GM18868 (cell line): Measurements from ENCODE around the gene EDIL3.

Experiments used
- ATAC-seq: cut with Tn5 transposase; IDR thresholded peaks from one replicate; pipeline ENCODE4 v1.9.1; 2021; ENCODE audit warnings: mild to moderate bottlenecking, moderate library complexity; ENCODE audit not compliant: unreplicated experiment

EDIL3 gene

DNA sequence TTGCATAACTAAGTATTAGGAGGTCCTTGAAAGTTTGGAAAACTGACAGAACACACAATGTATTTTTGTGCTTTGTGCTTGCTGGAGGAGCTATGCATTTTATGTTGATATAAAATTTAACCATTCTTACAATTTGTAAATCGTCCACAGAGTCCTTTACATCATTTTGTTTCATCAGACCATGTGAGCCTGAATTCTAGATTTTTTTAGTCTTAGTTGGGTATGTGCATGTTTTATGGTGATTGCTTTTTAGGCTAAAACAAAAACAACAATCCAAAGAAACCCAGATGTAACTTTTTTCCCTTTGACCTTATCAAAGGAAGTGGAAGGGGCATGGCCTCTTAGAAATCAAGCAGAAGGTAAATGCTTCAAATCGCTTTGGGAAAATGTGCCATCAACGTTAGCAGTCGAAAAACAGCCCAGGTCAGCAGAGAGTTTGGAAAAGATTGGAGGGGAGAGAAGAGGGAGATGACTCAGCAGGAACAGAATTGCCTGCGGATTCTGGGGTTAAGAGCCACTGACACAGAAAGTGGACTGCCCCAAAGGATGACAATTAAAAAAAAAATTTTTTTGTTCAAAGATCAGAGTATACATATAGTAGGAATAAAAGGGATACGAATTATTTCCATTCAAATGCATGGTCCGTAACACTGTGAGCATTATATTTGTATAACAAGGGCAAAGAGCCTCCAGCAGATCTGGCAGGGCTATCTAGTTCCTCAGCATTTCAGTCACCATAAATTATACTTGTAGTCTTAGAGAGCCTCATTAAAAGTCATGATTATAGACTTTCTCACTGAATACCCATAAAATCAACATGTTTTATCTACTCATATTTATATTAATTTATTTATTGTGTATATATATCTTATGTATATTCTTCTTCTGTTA is 410.5 kb downstream of the EDIL3 start:
- no peak for ATAC-seq

DNA sequence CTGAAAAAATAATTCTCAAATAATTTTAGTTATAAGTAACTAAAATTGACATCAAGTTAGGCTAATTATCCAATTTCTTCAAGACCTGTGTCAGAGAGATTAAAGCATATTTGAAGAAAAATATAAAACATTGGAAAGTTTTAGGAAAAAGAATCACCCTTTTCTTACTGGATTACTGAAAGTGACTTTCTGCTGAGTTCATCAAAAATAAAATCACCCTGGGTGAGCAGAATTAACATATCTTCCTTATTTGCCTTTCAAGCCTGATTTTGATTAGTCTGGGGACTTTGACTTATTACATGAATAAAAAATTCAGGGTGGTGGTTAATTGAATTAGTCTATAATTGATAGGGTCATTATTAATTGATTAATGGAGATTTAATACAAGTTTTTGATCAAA is 411.8 kb downstream of the EDIL3 start:
- no peak for ATAC-seq

DNA sequence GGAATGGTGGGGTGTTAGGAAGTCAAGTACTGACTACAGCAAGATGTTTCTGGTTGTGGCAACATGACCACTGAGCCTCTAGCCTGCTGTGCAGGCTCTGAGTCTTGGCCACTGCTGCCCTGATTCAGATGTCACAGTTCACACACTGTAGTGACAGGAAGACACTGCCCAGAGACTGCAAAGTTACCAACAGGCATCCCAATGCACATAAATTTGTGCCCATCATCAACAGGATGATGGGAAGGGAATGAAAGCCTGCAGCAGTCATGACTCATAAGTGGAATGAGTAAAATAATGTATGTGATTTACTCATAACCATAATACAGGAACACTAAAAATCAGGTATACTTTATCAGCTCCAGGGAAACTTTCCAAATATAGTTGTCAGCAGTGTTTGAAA is 412.4 kb downstream of the EDIL3 start:
- no peak for ATAC-seq

DNA sequence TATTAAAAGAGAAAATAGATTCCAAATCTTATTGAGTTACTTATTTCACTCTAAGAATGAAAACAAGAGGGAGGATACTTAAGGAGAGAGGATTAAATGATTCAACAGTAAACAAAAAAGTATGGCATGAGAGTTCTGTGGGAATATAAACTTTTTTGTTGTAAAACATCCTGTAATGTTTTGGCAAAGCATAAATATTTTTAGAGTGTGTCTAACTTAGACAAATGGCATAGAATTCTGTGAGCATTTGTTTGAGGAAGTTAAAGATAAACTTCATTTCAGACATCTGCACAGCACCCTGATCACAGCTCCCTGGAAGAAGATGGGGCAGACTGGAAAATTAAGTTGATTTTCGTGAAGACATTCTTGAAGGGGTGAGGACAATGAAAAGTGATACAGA is 417.3 kb downstream of the EDIL3 start:
- ATAC-seq, result no peak

DNA sequence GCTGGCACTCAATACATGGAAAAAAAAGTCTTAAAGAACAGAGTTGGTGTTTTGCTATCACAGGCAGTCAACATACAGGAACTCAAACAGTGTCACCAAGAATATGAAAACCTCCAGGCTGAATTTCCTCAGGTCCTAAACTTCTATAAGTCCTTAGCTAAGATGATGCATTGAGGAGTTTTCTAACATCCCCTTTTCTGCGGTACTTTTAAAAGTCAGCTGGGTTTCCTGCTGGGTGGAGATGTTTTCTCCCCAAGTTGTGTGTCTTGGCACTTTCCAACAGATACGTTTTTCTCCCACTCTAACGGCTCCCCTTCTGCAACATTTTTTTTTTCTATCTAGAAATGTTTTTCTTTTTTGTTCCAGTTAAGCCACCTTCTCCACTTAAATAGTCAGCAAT is 419.2 kb downstream of the EDIL3 start:
- no peak for ATAC-seq

DNA sequence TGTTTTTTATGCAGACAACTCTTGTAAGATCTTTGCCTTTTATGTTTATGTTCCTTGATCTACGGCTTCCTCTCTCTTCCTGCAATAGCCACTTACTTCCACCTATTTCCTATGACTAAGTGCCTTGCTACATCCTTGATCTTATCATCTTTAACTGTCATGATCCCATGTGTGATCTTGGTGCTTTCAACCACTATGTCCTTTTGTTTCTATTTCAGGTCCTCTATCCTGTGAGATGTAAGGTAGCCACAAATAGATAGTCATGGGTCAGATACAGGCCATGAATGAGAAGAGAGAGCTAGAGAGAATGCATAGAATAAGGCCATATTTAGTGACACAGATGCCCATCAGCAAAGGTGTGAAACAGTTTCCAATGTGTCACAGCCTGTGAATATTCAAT is 420.4 kb downstream of the EDIL3 start:
- ATAC-seq, result no peak

DNA sequence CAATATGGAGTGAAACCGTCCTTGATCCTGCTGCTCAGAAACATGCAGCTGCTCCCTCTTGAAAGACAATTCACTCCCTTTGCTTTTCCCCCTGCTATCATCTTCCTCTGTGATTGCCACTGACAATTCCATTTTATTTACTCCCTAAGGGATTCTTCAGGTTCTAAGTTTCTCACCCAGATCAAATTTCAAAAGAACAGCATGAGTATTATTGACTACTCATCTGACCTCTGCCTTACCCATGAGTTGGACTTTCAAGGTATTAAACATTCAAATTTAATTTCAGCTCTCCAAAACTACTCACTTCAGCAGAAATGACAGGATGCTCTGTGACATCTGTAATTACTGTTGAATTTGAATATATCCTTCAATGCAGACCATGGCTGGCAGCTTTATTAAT is 427.5 kb downstream of the EDIL3 start:
- ATAC-seq, result no peak

DNA sequence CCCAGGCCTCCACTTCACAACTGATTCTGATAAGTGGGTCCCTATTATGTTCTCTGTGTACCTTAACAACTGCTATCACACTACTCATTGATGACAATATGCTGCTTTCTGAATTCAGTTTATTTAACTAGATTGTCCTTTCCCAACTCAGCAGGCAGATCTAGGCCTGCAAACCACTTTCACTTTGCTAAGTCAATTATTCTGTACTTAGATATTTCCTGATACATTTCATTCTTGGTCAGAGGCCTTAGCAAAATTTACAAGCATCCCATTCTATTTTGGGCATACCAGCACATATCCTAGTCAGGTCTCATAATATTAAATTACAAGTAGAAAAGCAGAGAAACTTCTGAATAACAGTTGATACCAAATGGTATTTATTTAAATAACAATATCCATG is 428.3 kb downstream of the EDIL3 start:
- no peak for ATAC-seq

DNA sequence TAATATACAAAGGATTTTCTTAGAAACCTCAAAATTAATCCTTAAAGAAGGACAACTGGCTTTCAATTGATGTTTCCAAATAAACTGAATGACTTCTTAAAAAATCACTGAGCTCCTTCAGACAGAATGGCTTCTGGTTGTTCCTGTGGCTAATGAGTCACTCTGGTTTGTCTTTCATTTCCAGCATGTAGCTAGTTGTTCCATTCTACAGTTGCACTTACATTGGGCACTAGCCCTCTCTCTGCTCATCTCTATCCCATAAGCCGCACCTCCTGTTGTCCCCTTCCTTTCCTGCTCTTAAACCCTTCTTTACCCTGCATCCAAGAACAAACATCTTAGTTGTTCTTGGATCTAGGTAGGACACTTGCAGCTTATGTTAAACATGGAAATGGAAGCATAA is 428.8 kb downstream of the EDIL3 start:
- ATAC-seq, result no peak

DNA sequence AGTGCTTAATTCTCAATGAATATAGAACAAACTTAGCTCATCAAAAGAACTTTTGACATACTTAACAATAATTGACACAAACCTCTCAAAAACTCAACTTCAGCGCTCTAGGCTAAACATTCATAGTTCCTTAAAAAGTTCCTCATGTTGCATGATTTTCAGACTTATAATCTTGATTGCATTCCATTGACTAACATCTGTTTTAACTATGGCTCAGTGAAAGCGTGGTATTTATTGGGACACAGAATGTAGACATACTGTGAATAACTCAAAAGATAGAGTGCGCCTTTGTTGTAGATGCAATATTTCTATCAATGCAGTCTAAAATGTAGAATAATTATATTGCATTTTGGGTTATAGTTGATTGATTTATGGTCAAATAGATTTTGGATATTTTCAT is 436.9 kb downstream of the EDIL3 start:
- ATAC-seq, result no peak

DNA sequence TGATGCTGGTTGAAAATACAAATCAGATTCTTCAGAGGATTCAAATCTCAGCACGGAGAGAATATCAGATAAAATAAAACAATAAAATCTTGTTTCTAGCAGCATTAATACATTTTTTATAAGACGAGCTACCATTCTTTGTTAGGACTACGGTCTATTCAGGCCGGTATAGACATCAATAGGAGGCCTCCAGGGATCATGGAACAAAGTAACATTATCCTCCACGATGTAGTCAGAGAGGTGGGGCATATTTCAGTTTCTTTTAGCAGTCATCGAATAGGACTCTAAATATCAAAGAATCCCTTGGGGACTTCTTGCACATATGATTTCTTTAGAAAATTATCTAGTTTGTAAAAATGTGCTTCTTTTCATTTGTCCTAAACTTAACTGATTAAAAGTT is 438.2 kb downstream of the EDIL3 start:
- ATAC-seq, result no peak

DNA sequence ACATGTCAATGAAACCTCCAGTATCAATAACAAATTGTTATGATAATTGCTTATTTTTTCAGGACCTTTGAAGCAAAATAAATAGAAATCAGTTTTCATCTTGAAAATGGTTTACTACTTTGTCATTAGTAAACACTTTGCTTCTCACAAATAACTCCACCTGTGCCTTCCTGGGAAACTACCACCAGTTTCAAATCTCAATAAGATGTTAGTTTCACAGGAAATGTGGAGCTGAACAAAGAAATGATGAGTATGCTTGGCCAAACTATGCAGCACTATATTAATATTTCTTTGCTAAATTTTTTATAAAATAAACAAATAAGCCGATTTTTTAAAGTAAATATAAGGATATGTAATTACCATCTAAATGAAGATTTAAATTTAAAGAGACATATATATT is 442.5 kb downstream of the EDIL3 start:
- peak; percentile 52 for ATAC-seq

DNA sequence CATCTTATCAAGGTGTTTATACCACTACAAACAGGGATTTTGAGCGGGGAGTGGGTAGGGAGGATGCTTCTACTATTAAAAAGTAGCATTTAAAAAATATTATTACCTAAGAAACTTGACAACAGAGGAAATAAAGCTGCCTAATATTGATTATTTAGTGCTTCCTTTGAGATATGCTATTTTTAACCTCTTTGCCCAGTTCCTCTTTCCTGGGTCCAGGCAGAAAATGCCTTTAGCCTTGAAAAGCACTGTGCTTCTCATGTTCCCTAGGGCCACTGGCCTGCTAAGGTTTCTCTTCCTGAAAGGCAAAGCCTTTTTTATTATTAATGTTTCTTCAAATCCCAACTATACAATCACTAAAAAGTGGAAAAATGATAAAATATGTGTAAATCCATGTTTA is 446.8 kb downstream of the EDIL3 start:
- no peak for ATAC-seq

DNA sequence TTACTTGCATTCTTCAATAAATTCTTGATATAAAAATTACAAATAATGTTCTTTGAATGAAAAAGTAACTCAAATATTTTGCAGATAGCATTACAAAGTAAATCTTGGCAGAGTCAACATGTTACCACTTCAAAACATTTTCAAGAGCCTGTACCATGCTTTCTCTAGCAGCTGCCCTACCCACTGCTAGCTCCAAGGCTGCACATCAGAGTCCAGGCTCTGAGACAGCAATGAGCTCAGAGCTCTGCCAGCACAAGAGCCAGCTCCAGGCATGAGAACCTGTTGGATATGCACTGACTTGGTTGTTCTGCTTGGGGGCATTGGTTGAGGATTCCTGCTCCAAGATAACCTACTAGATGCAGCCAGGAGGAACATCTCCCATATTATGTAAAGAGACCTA is 452.7 kb downstream of the EDIL3 start:
- ATAC-seq, result no peak

DNA sequence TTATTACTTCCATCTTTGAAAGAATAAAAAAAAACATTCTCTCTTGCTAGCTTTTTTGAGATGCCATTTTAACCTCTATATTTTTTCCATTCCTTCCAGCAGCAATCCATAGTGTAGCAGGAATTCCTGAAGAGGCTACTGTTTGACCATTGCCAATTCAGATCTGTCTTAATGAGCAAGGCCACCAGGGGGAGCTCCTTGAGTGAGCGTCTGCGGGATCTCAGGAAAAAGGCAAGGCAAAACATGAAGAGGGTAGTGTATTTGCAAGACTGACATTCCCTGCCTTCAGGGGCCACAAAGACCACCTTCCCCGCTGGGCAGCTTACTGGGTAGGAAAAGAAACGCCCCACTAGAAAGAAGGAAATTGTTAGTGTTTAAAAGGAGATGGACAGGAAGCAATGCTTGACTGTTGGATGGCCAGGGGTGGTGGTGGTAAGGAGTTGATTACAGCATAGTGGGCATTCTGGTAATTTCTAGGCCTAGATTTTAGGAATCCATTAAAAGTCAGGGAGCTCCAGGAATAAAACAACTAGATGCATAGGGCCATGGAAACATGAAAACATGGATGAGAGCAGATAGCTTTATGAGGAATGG is 457.4 kb downstream of the EDIL3 start:
- ATAC-seq, result peak; percentile 85

DNA sequence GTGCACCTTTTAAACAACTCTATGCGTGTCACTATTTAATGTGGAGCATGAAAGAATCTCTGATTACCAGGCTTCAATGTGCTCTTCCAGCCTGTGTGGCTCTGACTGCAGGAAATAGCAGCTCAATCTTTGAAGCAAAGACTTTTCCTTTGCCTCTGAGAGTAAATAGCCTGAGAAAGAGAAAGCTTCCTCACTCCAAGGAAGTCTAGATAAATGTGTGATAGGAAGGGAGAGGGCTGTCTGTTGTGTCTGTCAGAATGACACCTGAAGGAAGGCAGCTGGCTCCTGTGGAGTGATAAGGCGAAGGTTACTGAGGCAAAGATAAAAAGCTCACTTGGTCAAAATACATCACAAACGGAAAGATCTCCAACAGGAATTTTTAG is 458.7 kb downstream of the EDIL3 start:
- no peak for ATAC-seq

DNA sequence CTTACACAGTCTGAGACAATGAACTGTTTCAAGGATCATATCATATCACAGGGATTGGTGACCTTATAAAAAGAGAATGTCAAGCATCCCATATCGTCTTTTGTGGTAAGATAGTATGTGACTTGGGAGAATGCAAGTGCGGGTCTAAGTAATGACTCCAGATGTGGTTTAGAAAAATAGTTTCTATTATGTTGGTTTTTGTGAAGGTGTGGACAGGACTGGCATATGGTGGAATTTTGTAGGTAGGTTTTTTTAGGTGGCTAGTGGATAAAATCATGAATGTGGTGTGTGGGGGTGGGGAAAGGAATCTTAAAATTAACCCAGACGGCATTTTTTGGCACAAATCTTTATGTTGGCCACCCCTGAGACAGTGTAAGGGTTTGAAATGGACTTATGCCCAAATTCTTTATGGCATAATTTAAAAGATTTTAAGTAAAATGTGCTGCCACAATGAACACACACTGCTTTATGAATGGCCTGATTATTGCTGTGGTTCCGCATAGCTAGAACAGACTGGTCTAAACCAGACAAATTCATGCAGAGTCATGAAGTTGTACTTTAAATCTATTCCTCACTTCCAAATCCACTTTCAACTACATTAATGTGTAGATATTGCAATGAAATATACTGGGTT is 459.2 kb downstream of the EDIL3 start:
- no peak for ATAC-seq

DNA sequence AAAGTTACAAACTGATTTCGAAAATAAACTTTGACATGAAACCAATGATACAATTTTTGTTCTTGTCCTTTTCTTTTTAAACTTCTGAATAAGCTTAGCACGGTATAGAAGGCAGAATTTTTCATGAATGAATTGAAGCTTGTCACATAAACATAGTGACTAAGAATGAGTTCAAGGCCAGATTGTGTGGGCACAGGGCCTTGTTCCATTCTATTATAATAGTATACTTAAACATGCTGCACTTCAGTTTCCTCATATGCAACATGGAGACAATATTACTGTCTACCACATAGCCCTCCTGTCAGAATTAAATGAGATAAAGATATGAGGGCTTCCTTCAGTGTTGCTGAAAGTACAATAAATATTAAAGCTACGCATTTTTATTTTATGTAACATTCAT is 459.8 kb downstream of the EDIL3 start:
- ATAC-seq, result no peak

DNA sequence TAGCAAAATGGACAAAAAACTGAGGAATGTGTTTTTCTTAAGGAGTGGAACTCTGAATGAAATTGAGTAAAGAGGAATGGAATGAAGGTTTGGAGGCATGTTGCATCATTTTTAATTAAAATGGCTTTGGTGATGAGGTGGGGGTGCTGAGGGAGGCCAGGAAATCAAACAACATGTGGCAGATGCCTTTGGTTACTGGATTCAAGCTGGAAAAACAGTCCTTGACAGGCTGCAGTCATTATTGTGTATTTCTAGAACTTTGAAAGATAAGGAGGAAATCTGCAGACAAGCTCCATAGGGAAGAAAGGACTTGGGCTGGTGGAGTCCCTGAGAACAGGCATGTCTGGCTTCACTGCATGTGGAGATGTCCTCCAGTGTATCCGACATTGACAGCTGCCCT is 460.5 kb downstream of the EDIL3 start:
- no peak for ATAC-seq

DNA sequence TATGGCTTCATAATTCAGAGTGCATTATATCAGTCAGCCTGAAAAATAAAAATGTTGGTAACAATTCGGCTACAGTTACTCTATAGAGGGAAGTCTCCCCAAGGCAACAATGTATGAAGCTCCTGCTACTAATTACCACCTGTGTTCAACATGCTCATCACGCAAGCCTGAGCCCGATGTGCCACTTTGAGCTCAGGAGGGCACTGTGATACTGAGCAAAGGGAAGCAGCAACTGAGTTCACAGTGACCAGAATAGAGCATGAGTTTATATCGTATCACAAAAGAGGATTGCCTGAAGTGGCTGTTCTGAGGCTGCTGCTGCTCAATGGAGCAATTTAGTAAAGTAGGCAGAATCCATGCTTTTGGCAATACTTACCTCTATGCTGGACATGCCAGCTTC is 462.0 kb downstream of the EDIL3 start:
- ATAC-seq, result no peak

DNA sequence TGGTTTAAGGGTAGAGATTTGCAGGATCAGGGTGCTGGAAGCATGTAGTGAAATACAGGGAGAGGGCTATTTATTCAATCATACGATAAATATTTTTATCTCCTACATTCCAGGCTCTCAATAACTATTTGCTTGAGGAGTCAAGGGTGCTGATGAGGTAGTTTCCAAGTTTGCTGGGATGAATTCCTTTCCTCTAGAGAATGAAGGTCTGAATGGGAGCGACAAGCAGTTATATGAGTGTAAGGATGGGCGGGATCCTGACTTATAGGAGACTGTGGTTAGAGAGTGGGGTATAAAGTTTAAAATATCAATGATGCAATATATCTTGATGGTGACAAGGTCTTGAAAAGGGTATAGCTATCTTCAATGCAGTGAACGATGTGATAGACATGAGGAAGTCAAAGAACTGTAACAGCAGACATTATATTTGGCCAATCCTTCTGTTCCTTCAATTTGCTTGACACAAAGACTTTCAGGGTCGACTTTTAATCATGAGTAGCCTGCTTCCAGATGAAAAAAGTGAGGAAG is 462.9 kb downstream of the EDIL3 start:
- no peak for ATAC-seq
